Endodermal cell (in vitro differentiated cells): ENCODE measurements around the gene SIGLEC12. TPM values are rescaled to one million over a fixed set of nuclear protein-coding genes. Genes with fewer than 3 reads are reported as not detected.

Source experiments
- DNase-seq: peaks from one replicate; pipeline ENCODE4 v3.0.0-alpha.2; 2017
- H3K27ac ChIP-seq: 2 replicates; pipeline ENCODE4 v1.5.1; 2013; ENCODE audit warnings: mild to moderate bottlenecking, low read depth, low read length, moderate library complexity
- H3K27me3 ChIP-seq: 2 replicates; pipeline ENCODE4 v1.6.1; 2013; ENCODE audit warnings: mild to moderate bottlenecking, low read length, moderate library complexity; ENCODE audit not compliant: insufficient read depth, control insufficient read depth, poor library complexity, severe bottlenecking
- H3K36me3 ChIP-seq: 2 replicates; pipeline ENCODE4 v1.7.0; 2013; ENCODE audit warnings: mild to moderate bottlenecking, low read length, moderate library complexity; ENCODE audit not compliant: control insufficient read depth, insufficient read depth
- H3K4me1 ChIP-seq: one replicate; pipeline ENCODE4 v1.7.0; 2013; ENCODE audit warnings: low read length; ENCODE audit not compliant: control insufficient read depth, insufficient read depth
- H3K4me3 ChIP-seq: 2 replicates; pipeline ENCODE4 v1.5.1; 2013; ENCODE audit warnings: mild to moderate bottlenecking, low read length, moderate library complexity
- H3K9ac ChIP-seq: 2 replicates; pipeline ENCODE4 v1.6.1; 2013; ENCODE audit warnings: mild to moderate bottlenecking, low read length, moderate library complexity; ENCODE audit not compliant: poor library complexity, severe bottlenecking; ENCODE audit errors: extremely low read depth
- H3K9me3 ChIP-seq: 2 replicates; pipeline ENCODE4 v1.6.1; 2013; ENCODE audit warnings: mild to moderate bottlenecking, low read length, moderate library complexity; ENCODE audit not compliant: control insufficient read depth
- H3K27ac Mint-ChIP-seq: 2 replicates; pipeline ENCODE4 v1.8.0; 2020; ENCODE audit warnings: mixed read lengths
- H3K27me3 Mint-ChIP-seq: 2 replicates; pipeline ENCODE4 v1.8.0; 2021; ENCODE audit warnings: mild to moderate bottlenecking, mixed read lengths; ENCODE audit not compliant: insufficient read depth
- H3K36me3 Mint-ChIP-seq: 2 replicates; pipeline ENCODE4 v1.8.0; 2020; ENCODE audit warnings: low read depth, mixed read lengths
- H3K4me1 Mint-ChIP-seq: 2 replicates; pipeline ENCODE4 v1.8.0; 2020; ENCODE audit warnings: mixed read lengths
- H3K4me3 Mint-ChIP-seq: 2 replicates; pipeline ENCODE4 v1.8.0; 2020; ENCODE audit warnings: mild to moderate bottlenecking, moderate library complexity, mixed read lengths
- H3K9me3 Mint-ChIP-seq: 2 replicates; pipeline ENCODE4 v1.8.0; 2020; ENCODE audit warnings: mild to moderate bottlenecking, mixed read lengths
- CTCF ChIP-seq: fragments of 200-600 bp; sonication (generic); conservative IDR thresholded peaks from 2 replicates; pipeline ENCODE4 v1.5.0; 2021; ENCODE audit warnings: antibody characterized with exemption, mild to moderate bottlenecking
- WGBS, 2 experiments: methylation state at CpG; one replicate each; pipeline versions ENCODE4 v1.1.5 to v1.1.7; 2013; ENCODE audit warnings: missing lambda C conversion rate in 2 of 2, mixed read lengths in 1 of 2; ENCODE audit not compliant: insufficient coverage in 1 of 2, insufficient read length in 1 of 2; 5-methylcytosine and 5-hydroxymethylcytosine counted together
- long read RNA-seq, 4 experiments: library from polyadenylated mRNA in 2 of 4; library from RNA in 1 of 4; library from capped mRNA in 1 of 4; stranded (forward) in 3 of 4; unstranded in 1 of 4; transcript quantifications; one replicate each; pipeline ENCODE4 v2.0.0, GENCODE V29; 2020 to 2021; ENCODE audit warnings: inconsistent platforms in 1 of 4
- polyA plus RNA-seq, 2 experiments: library from polyadenylated mRNA; stranded (reverse); fragments of 50-300 nt; gene quantifications; one replicate each; pipeline ENCODE4 v1.2.3, GENCODE V29; 2013
- total RNA-seq, 2 donors: library from RNA; stranded (reverse); fragmentation: NEBNext Ultra II Directional in 1 of 2; extraction: Animal tissue kit (Norgen Biotek cat#: 25700) in 1 of 2; gene quantifications; 2 replicates in 1 of 2; 3 replicates in 1 of 2; pipeline ENCODE4 v1.2.1, GENCODE V29; 2021

SIGLEC12 gene
- total RNA-seq, result not detected
- polyA plus RNA-seq (2013, experiment 1 of 2), result not detected
- not detected for polyA plus RNA-seq (2013, experiment 2 of 2)
- long read RNA-seq, experiment 1, result 0 reads
- long read RNA-seq, experiment 2, result 0 reads
- long read RNA-seq, experiment 3, result 0 reads
- long read RNA-seq, experiment 4, result 0 reads

GRCh38 chr19:51501594-51502263, at the start of gene SIGLEC12:
SIGLEC12 (minus strand) TSS chr19:51501800; CDS start chr19:51501733, 67 bp downstream.
- TF ChIP-seq CTCF, result no peak
- no peaks in the 10 kb centered on the region for H3K27me3 ChIP-seq
- Mint-ChIP-seq H3K4me1 (no peaks in the 10 kb centered on the region), H3K36me3 (no peaks in the 10 kb centered on the region), H3K9me3 (peaks cover 5% of the 10 kb centered on the region), H3K4me3 (no peak within 1 kb of the TSS), H3K27ac (no peak within 1 kb of the TSS), H3K27me3 (peaks cover 30% of the 10 kb centered on the region)
- no peaks in the 10 kb centered on the region for H3K4me1 ChIP-seq
- H3K36me3 ChIP-seq, result no peaks in the 10 kb centered on the region
- no peak within 1 kb of the TSS for H3K9ac ChIP-seq
- no peak within 1 kb of the TSS for H3K4me3 ChIP-seq
- no peak within 1 kb of the TSS for H3K27ac ChIP-seq
- H3K9me3 ChIP-seq, result peaks cover 4% of the 10 kb centered on the region
- WGBS, 2 experiments, result 86 to 89% methylated on average over 6 to 10 of the region's 12 CpGs
- DNase-seq, result no peak

GRCh38 chr19:51550848-51551672, 49.5 kb upstream of the SIGLEC12 start:
- Mint-ChIP-seq H3K27me3 (peaks cover 29% of the 10 kb centered on the region), H3K36me3 (no peaks in the 10 kb centered on the region), H3K4me1 (peaks cover 10% of the 10 kb centered on the region), H3K27ac (no peak overlapping the region), H3K4me3 (no peak overlapping the region), H3K9me3 (peaks cover 6% of the 10 kb centered on the region)
- H3K27ac ChIP-seq, result no peak overlapping the region
- TF ChIP-seq CTCF, result no peak
- H3K9ac ChIP-seq, result no peak overlapping the region
- DNase-seq, result no peak
- H3K27me3 ChIP-seq, result peaks cover 5% of the 10 kb centered on the region
- no peaks in the 10 kb centered on the region for H3K9me3 ChIP-seq
- H3K4me1 ChIP-seq, result no peaks in the 10 kb centered on the region
- whole genome bisulfite sequencing, 2 experiments, result 79 to 86% methylated on average over 18 to 20 of the region's 20 CpGs
- H3K4me3 ChIP-seq, result no peak overlapping the region
- no peaks in the 10 kb centered on the region for H3K36me3 ChIP-seq

- H3K27me3 Mint-ChIP-seq, result peaks cover 25% of the 10 kb centered on the region
- no peaks in the 10 kb centered on the region for H3K4me1 ChIP-seq
- no peak overlapping the region for H3K4me3 ChIP-seq
- peaks cover 6% of the 10 kb centered on the region for H3K9me3 Mint-ChIP-seq
- no peak overlapping the region for H3K9ac ChIP-seq
- WGBS, 2 experiments, result 69 to 76% methylated on average over 8 of the region's 8 CpGs
- H3K9me3 ChIP-seq, result no peaks in the 10 kb centered on the region
- no peak overlapping the region for H3K27ac ChIP-seq
- no peak for DNase-seq
- peaks cover 10% of the 10 kb centered on the region for H3K4me1 Mint-ChIP-seq
- no peaks in the 10 kb centered on the region for H3K36me3 Mint-ChIP-seq
- no peaks in the 10 kb centered on the region for H3K27me3 ChIP-seq
- H3K36me3 ChIP-seq, result no peaks in the 10 kb centered on the region
- H3K27ac Mint-ChIP-seq, result no peak overlapping the region
- no peak for TF ChIP-seq CTCF
- H3K4me3 Mint-ChIP-seq, result no peak overlapping the region
Observed at GRCh38 chr19:51549533-51550324, 48.1 kb upstream of the SIGLEC12 start.
